Hepatocyte (in vitro differentiated cells): ENCODE measurements around the gene DBNDD2. TPM values are rescaled to one million over a fixed set of nuclear protein-coding genes. Genes with fewer than 3 reads are reported as not detected.
A peak's percentile ranks its signal among the peaks of the same experiment; 100 is the strongest.

Experiments used
- DNase-seq: peaks from one replicate; pipeline ENCODE4 v3.0.0-alpha.2; 2016; ENCODE audit warnings: low spot score
- H2AFZ ChIP-seq: fragments of 200-600 bp; sonication (generic); 2 replicates; pipeline ENCODE4 v1.6.0; 2016; ENCODE audit warnings: antibody characterized with exemption, mild to moderate bottlenecking
- H3K27ac ChIP-seq: fragments of 200-600 bp; sonication (generic); 2 replicates; pipeline ENCODE4 v1.5.1; 2016; ENCODE audit warnings: mild to moderate bottlenecking
- H3K27me3 ChIP-seq: fragments of 200-600 bp; sonication (generic); 2 replicates; pipeline ENCODE4 v1.6.1; 2016
- H3K36me3 ChIP-seq: fragments of 200-600 bp; sonication (generic); replicated peaks from 2 replicates; pipeline ENCODE4 v1.5.1; 2016; ENCODE audit warnings: low read depth; ENCODE audit not compliant: insufficient read depth
- H3K4me1 ChIP-seq: fragments of 200-600 bp; sonication (generic); 2 replicates; pipeline ENCODE4 v1.5.1; 2016; ENCODE audit warnings: mild to moderate bottlenecking, moderate library complexity; ENCODE audit not compliant: insufficient read depth
- H3K4me2 ChIP-seq: fragments of 200-600 bp; sonication (generic); 2 replicates; pipeline ENCODE4 v1.6.0; 2016
- H3K4me3 ChIP-seq: fragments of 200-600 bp; sonication (generic); 2 replicates; pipeline ENCODE4 v1.5.1; 2016; ENCODE audit warnings: mild to moderate bottlenecking
- H3K79me2 ChIP-seq: fragments of 200-600 bp; sonication (generic); 2 replicates; pipeline ENCODE4 v1.6.0; 2017; ENCODE audit warnings: mild to moderate bottlenecking
- H3K9me2 ChIP-seq: fragments of 200-600 bp; sonication (generic); replicated peaks from 2 replicates; pipeline ENCODE4 v1.6.0; 2017; ENCODE audit warnings: mild to moderate bottlenecking; ENCODE audit not compliant: insufficient read depth
- H3K9me3 ChIP-seq: fragments of 200-600 bp; sonication (generic); 2 replicates; pipeline ENCODE4 v1.5.1; 2016; ENCODE audit warnings: low read depth, mild to moderate bottlenecking
- H4K20me1 ChIP-seq: fragments of 200-600 bp; sonication (generic); 2 replicates; pipeline ENCODE4 v1.6.0; 2016; ENCODE audit warnings: mild to moderate bottlenecking; ENCODE audit not compliant: insufficient read depth, poor library complexity, severe bottlenecking
- CTCF ChIP-seq: fragments of 200-600 bp; sonication (generic); IDR thresholded peaks from 2 replicates; pipeline ENCODE4 v1.5.1; 2016; ENCODE audit warnings: antibody characterized with exemption, mild to moderate bottlenecking; ENCODE audit not compliant: poor library complexity
- EZH2 ChIP-seq: fragments of 200-600 bp; sonication (generic); IDR thresholded peaks from 2 replicates; pipeline ENCODE4 v1.6.1; 2016; ENCODE audit warnings: antibody characterized with exemption, mild to moderate bottlenecking, borderline replicate concordance
- EZH2phosphoT487 ChIP-seq: fragments of 200-600 bp; sonication (generic); IDR thresholded peaks from one replicate; pipeline ENCODE4 v1.6.1; 2018; ENCODE audit warnings: antibody characterized with exemption, mild to moderate bottlenecking, low read depth, moderate library complexity; ENCODE audit not compliant: unreplicated experiment, severe bottlenecking
- WGBS: methylation state at CpG from one replicate; pipeline ENCODE4 v1.1.6; 2016; ENCODE audit warnings: low lambda C conversion rate; ENCODE audit errors: missing lambda C conversion rate; 5-methylcytosine and 5-hydroxymethylcytosine counted together
- polyA plus RNA-seq: library from polyadenylated mRNA; unstranded; fragments of >200 nt; fragmentation: Nextera tagmentation; extraction: Ambion mirVana; gene quantifications from 2 replicates; pipeline ENCODE4 v1.2.1, GENCODE V29; 2016
- total RNA-seq: library from RNA; depleted of rRNA; stranded (reverse); fragments of >200 nt; gene quantifications from 2 replicates; pipeline ENCODE4 v1.2.3, GENCODE V29; 2014

DBNDD2 gene
- total and polyA plus RNA-seq, 2 experiments from 2014 or later = 11.1 to 12.8 TPM

DNA sequence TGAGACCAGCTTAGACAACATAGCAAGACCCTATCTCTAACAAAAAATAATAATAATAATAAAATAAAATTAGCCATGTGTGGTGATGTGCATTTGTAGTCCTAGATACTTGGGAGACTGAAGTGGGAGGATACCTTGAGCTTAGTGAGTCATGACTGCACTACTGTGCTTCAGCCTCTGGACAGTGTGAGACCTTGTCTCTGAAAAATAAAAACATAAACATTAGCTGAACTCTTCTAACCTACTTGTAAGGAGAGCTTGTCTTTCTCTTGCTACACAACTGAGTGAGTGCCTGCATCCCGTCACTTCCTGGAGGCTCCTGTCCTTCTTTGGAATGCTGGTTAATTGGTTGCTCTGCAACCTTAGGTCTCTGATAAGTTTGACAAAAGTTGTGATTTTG, 5.1 kb upstream of the DBNDD2 start:
- TF ChIP-seq CTCF (no peak), EZH2phosphoT487 (no peak), EZH2 (no peak)

DNA sequence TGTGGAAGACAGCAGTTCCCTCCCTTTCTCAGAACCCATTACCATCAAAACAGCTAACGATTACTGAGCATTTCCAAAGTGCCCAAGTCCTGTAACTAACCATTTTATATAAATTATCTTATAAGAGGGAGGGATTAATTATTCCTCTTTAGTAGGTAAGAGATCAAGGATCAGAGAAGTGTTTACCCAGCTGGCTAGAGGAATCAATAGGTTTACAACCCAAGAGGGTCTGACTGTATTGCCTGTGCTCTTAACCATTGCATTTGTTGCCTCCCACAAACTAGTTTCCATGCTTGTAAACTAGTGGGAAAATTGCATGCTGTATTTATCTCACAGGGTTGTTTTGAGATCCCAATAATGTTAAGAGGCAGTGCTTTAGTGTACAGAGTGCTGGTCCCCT, 3.7 kb upstream of the DBNDD2 start:
- no peak overlapping the region for H3K4me3 ChIP-seq
- H3K36me3 ChIP-seq = no peaks in the 10 kb centered on the region
- no peaks in the 10 kb centered on the region for H3K79me2 ChIP-seq
- TF ChIP-seq EZH2 (no peak), CTCF (no peak), EZH2phosphoT487 (no peak)
- peaks cover 7% of the 10 kb centered on the region for H3K9me3 ChIP-seq
- WGBS = 87% methylated on average over 1 of the region's 1 CpG
- H3K27me3 ChIP-seq = peaks cover 16% of the 10 kb centered on the region
- no peak overlapping the region for H3K4me2 ChIP-seq
- DNase-seq = no peak
- H3K4me1 ChIP-seq = peaks cover 6% of the 10 kb centered on the region
- no peak overlapping the region for H3K27ac ChIP-seq
- H3K9me2 ChIP-seq = no peaks in the 10 kb centered on the region
- H4K20me1 ChIP-seq = no peaks in the 10 kb centered on the region
- H2AFZ ChIP-seq = no peak overlapping the region

More for the DNA sequence above, 5.1 kb upstream of the DBNDD2 start:
- no peak for DNase-seq
- H3K27ac ChIP-seq = no peak overlapping the region
- no peaks in the 10 kb centered on the region for H4K20me1 ChIP-seq
- H3K36me3 ChIP-seq = no peaks in the 10 kb centered on the region
- H3K9me3 ChIP-seq = peaks cover 7% of the 10 kb centered on the region
- H3K79me2 ChIP-seq = no peaks in the 10 kb centered on the region
- no peak overlapping the region for H2AFZ ChIP-seq
- peaks cover 16% of the 10 kb centered on the region for H3K27me3 ChIP-seq
- H3K4me1 ChIP-seq = peaks cover 6% of the 10 kb centered on the region
- WGBS = 70% methylated on average over 1 of the region's 1 CpG
- no peaks in the 10 kb centered on the region for H3K9me2 ChIP-seq
- no peak overlapping the region for H3K4me2 ChIP-seq
- H3K4me3 ChIP-seq = no peak overlapping the region

GRCh38 chr20:45405571-45406259, 2.4 kb upstream of the DBNDD2 start:
- TF ChIP-seq EZH2 (no peak), CTCF (peak; percentile 5)
- peaks cover 16% of the 10 kb centered on the region for H3K27me3 ChIP-seq
- no peaks in the 10 kb centered on the region for H3K36me3 ChIP-seq
- peak overlapping the region; percentile 94 for H3K4me3 ChIP-seq
- DNase-seq = peak; percentile 22
- H3K79me2 ChIP-seq = no peaks in the 10 kb centered on the region
- H4K20me1 ChIP-seq = no peaks in the 10 kb centered on the region
- no peaks in the 10 kb centered on the region for H3K9me3 ChIP-seq
- peak overlapping the region; percentile 96 for H2AFZ ChIP-seq
- H3K9me2 ChIP-seq = no peaks in the 10 kb centered on the region
- no peak overlapping the region for H3K27ac ChIP-seq
- WGBS = 6% methylated on average over 34 of the region's 49 CpGs
- peak overlapping the region; percentile 100 for H3K4me2 ChIP-seq
- H3K4me1 ChIP-seq = peaks cover 6% of the 10 kb centered on the region
